ENCODE results near the gene PRDM5.

Gene PRDM5

GRCh38 chr4:120903419-120903818 lies 19.1 kb downstream of the PRDM5 start:
- DNase-seq (ENCODE audit: low read depth, low spot score): no peak

- no peak for DNase-seq (ENCODE audit: low read depth, low spot score)
Measured at GRCh38 chr4:120902925-120903324, 19.6 kb downstream of the PRDM5 start.

GRCh38 chr4:120901731-120902130 lies 20.8 kb downstream of the PRDM5 start:
- no peak for DNase-seq (ENCODE audit: low read depth, low spot score)

GRCh38 chr4:120897981-120898719 lies 24.4 kb downstream of the PRDM5 start:
- no peak for DNase-seq (ENCODE audit: low read depth, low spot score)

GRCh38 chr4:120895554-120895953 lies 27.0 kb downstream of the PRDM5 start:
- no peak for DNase-seq (ENCODE audit: low read depth, low spot score)

- DNase-seq (ENCODE audit: low read depth, low spot score): no peak
Measured at GRCh38 chr4:120893314-120893713, 29.2 kb downstream of the PRDM5 start.

GRCh38 chr4:120886191-120886590 lies 36.3 kb downstream of the PRDM5 start:
- DNase-seq (ENCODE audit: low read depth, low spot score): no peak

GRCh38 chr4:120881846-120882245 lies 40.7 kb downstream of the PRDM5 start:
- no peak for DNase-seq (ENCODE audit: low read depth, low spot score)

- DNase-seq (ENCODE audit: low read depth, low spot score): no peak
Measured at GRCh38 chr4:120881351-120881750, 41.2 kb downstream of the PRDM5 start.

- DNase-seq (ENCODE audit: low read depth, low spot score): no peak
Measured at GRCh38 chr4:120877021-120877420, 45.5 kb downstream of the PRDM5 start.

GRCh38 chr4:120874792-120875774 lies 47.4 kb downstream of the PRDM5 start:
- no peak for DNase-seq (ENCODE audit: low read depth, low spot score)

- no peak for DNase-seq (ENCODE audit: low read depth, low spot score)
Measured at GRCh38 chr4:120873554-120873953, 49.0 kb downstream of the PRDM5 start.

- DNase-seq (ENCODE audit: low read depth, low spot score): no peak
Measured at GRCh38 chr4:120871173-120871572, 51.4 kb downstream of the PRDM5 start.

GRCh38 chr4:120870279-120870673 lies 52.2 kb downstream of the PRDM5 start:
- no peak for DNase-seq (ENCODE audit: low read depth, low spot score)

GRCh38 chr4:120869613-120870278 lies 52.8 kb downstream of the PRDM5 start:
- DNase-seq (ENCODE audit: low read depth, low spot score): no peak

- DNase-seq (ENCODE audit: low read depth, low spot score): no peak
Measured at GRCh38 chr4:120867506-120867905, 55.0 kb downstream of the PRDM5 start.

- no peak for DNase-seq (ENCODE audit: low read depth, low spot score)
Measured at GRCh38 chr4:120865985-120866384, 56.5 kb downstream of the PRDM5 start.

- no peak for DNase-seq (ENCODE audit: low read depth, low spot score)
Measured at GRCh38 chr4:120864969-120865368, 57.6 kb downstream of the PRDM5 start.

- DNase-seq (ENCODE audit: low read depth, low spot score): no peak
Measured at GRCh38 chr4:120862432-120862831, 60.1 kb downstream of the PRDM5 start.

- no peak for DNase-seq (ENCODE audit: low read depth, low spot score)
Measured at GRCh38 chr4:120861852-120862251, 60.7 kb downstream of the PRDM5 start.

- no peak for DNase-seq (ENCODE audit: low read depth, low spot score)
Measured at GRCh38 chr4:120858776-120859175, 63.8 kb downstream of the PRDM5 start.

GRCh38 chr4:120857312-120857711 lies 65.2 kb downstream of the PRDM5 start:
- no peak for DNase-seq (ENCODE audit: low read depth, low spot score)

Data from activated CD4-positive, CD25-positive, alpha-beta regulatory T cell treated with anti-CD3 and anti-CD28 coated beads, Interleukin-2, amount 50 U/mL, for 16 hours (primary cell).